IMR-90 (cell line): Measurements from ENCODE around the gene C11orf65. TPM values are rescaled to one million over a fixed set of nuclear protein-coding genes. Genes with fewer than 3 reads are reported as not detected.

Experiments used
- BHLHE40 ChIP-seq: fragments of 150-350 bp; IDR thresholded peaks from 2 replicates; pipeline ENCODE4 v1.6.1; 2016; ENCODE audit warnings: mild to moderate bottlenecking, low read depth, low read length
- CEBPB ChIP-seq: IDR thresholded peaks from 2 replicates; pipeline ENCODE4 v1.6.1; 2012; ENCODE audit warnings: low read depth, low read length, improper control_type of control experiment
- POLR2A ChIP-seq: IDR thresholded peaks from 2 replicates; pipeline ENCODE4 v1.6.1; 2012; ENCODE audit warnings: mild to moderate bottlenecking, low read depth, low read length
- RAD21 ChIP-seq: IDR thresholded peaks from 2 replicates; pipeline ENCODE4 v1.6.1; 2012; ENCODE audit warnings: low read length, improper control_type of control experiment
- RFX5 ChIP-seq: IDR thresholded peaks from 2 replicates; pipeline ENCODE4 v1.8.0; 2012; ENCODE audit warnings: low read depth, mild to moderate bottlenecking, low read length, moderate library complexity
- polyA plus RNA-seq, 3 experiments: library from polyadenylated mRNA; depleted of rRNA; stranded (reverse); fragments of >200 nt; gene quantifications; 2 replicates each; pipeline ENCODE4 v1.2.3, GENCODE V29; 2012; ENCODE audit warnings: low replicate concordance in 1 of 3
- total RNA-seq: library from RNA; depleted of rRNA; stranded (reverse); fragments of >200 nt; gene quantifications from 2 replicates; pipeline ENCODE4 v1.2.3, GENCODE V29; 2012
- TF ChIP-seq, protein P1 (sequence below): conservative IDR thresholded peaks from 2 replicates; pipeline ENCODE4 v1.5.1; 2012; ENCODE audit warnings: mild to moderate bottlenecking, low read depth, low read length, improper control_type of control experiment

The C11orf65 gene
- total and polyA plus RNA-seq, 2 of the 4 experiments (the other 2 are of a cell fraction), result 0.12 to 0.18 TPM

DNA sequence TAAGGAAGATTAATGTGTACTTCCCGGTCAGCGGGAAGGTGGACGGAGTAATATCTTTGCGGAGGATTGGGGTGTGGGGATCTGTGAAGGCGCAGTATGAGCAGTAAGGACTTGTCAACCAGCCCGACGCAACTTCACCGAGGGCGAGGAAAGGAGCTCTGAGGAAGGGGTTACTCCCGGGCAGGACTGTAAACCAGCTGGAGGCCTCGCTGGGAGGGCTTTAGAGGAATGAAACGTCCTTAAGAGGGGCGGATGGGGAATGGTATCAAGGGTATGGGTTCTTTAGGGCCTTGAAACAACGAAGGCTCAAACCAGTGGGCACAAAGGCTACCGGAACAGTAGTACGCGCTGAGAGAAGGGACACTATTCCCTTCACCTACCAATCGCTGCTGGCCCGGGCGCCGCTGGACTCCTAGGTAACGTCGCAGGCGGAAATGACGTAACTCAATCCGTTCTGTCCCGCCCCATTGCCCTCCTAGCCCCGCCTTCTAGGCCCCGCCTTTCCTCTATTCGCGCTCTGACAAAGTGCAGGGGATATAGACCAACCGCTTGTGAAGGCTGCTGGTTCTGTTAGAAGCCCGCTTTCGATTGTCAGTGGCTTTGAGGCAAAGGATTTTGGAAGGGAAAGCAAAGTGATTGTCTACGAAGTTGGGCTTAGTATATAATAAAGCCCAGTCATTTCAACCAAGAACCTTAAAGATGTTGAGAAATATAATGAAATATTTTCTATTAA lies at the start of gene C11orf65 (continued):
- TF ChIP-seq, protein P1, sequence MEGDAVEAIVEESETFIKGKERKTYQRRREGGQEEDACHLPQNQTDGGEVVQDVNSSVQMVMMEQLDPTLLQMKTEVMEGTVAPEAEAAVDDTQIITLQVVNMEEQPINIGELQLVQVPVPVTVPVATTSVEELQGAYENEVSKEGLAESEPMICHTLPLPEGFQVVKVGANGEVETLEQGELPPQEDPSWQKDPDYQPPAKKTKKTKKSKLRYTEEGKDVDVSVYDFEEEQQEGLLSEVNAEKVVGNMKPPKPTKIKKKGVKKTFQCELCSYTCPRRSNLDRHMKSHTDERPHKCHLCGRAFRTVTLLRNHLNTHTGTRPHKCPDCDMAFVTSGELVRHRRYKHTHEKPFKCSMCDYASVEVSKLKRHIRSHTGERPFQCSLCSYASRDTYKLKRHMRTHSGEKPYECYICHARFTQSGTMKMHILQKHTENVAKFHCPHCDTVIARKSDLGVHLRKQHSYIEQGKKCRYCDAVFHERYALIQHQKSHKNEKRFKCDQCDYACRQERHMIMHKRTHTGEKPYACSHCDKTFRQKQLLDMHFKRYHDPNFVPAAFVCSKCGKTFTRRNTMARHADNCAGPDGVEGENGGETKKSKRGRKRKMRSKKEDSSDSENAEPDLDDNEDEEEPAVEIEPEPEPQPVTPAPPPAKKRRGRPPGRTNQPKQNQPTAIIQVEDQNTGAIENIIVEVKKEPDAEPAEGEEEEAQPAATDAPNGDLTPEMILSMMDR, result no peak
- no peak; the same call in none of the 2 replicates for TF ChIP-seq RAD21
- TF ChIP-seq RFX5, result no peak
- TF ChIP-seq CEBPB, result peak; percentile 76
- TF ChIP-seq POLR2A, result peak; percentile 95
- TF ChIP-seq BHLHE40, result no peak
